K562 (cell line): Measurements from ENCODE around the gene CSNK2A1. TPM values are rescaled to one million over a fixed set of nuclear protein-coding genes. Genes with fewer than 3 reads are reported as not detected.

Source experiments
- ATAC-seq: fragments of 200-7000 bp; cut with Tn5 transposase; 3 replicates; pipeline ENCODE4 v1.9.1; 2020; ENCODE audit warnings: moderate library complexity
- BruUV-seq: library from RNA; stranded (reverse); fragments of 400-500 nt; replicated peaks from 2 replicates; lab custom pipeline; 2021; lab: Mats Ljungman, UMichigan
- CTCF ChIA-PET: fragments of 300-600 bp; formaldehyde crosslinking; extraction: SDS; loops from one replicate; lab custom pipeline; 2021; ENCODE audit warnings: low intra/inter-chr PET ratio; lab: Yijun Ruan, JAX
- POLR2A ChIA-PET: fragments of 300-600, 350-650 bp; sonication (Branson Sonifier 250); formaldehyde crosslinking; extraction: SDS; loops from one replicate; lab custom pipeline; 2021; ENCODE audit warnings: antibody characterized with exemption, inconsistent platforms; lab: Yijun Ruan, JAX
- DNase-seq, 4 experiments: peaks; one replicate each; pipeline versions ENCODE4 v3.0.0 to v3.0.0-alpha.2; 2011 to 2018; ENCODE audit warnings: low spot score in 3 of 4, mixed read lengths in 3 of 4; ENCODE audit errors: extremely low read depth in 1 of 4
- FAIRE-seq: peaks from 2 replicates; lab custom pipeline; 2011; peaks lifted over from hg19 to GRCh38; lab: Jason Lieb, UNC
- H2AFZ ChIP-seq: 2 replicates; pipeline ENCODE4 v1.6.0; 2011; ENCODE audit warnings: low read depth, low read length, control low read depth, inconsistent platforms
- H3K27ac ChIP-seq: fragments of 200-600 bp; 3 replicates; pipeline ENCODE4 v1.8.0; 2011; ENCODE audit warnings: low read depth, mild to moderate bottlenecking, control low read depth, inconsistent platforms, low read length, moderate library complexity, mixed read lengths; ENCODE audit errors: extremely low read depth
- H3K27me3 ChIP-seq, 2 experiments: fragments of 300-600 bp in 1 of 2; 2 replicates in 1 of 2; 3 replicates in 1 of 2; pipeline versions ENCODE4 v1.6.0 to v1.8.0; 2011; ENCODE audit warnings: inconsistent platforms in 2 of 2, low read length in 2 of 2, mild to moderate bottlenecking in 1 of 2, mixed read lengths in 1 of 2, moderate library complexity in 1 of 2; ENCODE audit not compliant: control insufficient read depth in 2 of 2, insufficient read depth in 2 of 2
- H3K36me3 ChIP-seq: fragments of 300-600 bp; 3 replicates; pipeline ENCODE4 v1.8.0; 2011; ENCODE audit warnings: mild to moderate bottlenecking, low read length, inconsistent platforms; ENCODE audit not compliant: control insufficient read depth, insufficient read depth
- H3K4me1 ChIP-seq, 2 experiments: fragments of 200-600 bp in 1 of 2; replicated peaks in 1 of 2; 2 replicates in 1 of 2; 3 replicates in 1 of 2; pipeline versions ENCODE4 v1.5.1 to v1.8.0; 2011; ENCODE audit warnings: inconsistent platforms in 2 of 2, low read length in 2 of 2, mild to moderate bottlenecking in 1 of 2, mixed read lengths in 1 of 2, moderate library complexity in 1 of 2; ENCODE audit not compliant: control insufficient read depth in 2 of 2, insufficient read depth in 2 of 2
- H3K4me2 ChIP-seq: 2 replicates; pipeline ENCODE4 v1.6.1; 2011; ENCODE audit warnings: low read length, control low read depth, inconsistent platforms, mixed read lengths; ENCODE audit not compliant: insufficient read depth
- H3K4me3 ChIP-seq: fragments of 200-600 bp; sonication (generic), shearing (Covaris generic); 2 replicates; pipeline ENCODE4 v1.5.1; 2016; ENCODE audit warnings: control low read depth, inconsistent platforms
- H3K79me2 ChIP-seq: fragments of 200-600 bp; 3 replicates; pipeline ENCODE4 v1.8.0; 2011; ENCODE audit warnings: low read length, inconsistent platforms; ENCODE audit not compliant: control insufficient read depth, insufficient read depth
- H3K9ac ChIP-seq, 2 experiments: 2 replicates each; pipeline versions ENCODE4 v1.6.0 to v1.6.1; 2011; ENCODE audit warnings: low read depth in 2 of 2, low read length in 2 of 2, control low read depth in 1 of 2, inconsistent platforms in 1 of 2, mild to moderate bottlenecking in 1 of 2, mixed read lengths in 1 of 2; ENCODE audit not compliant: insufficient read depth in 1 of 2
- H3K9me1 ChIP-seq: one replicate; pipeline ENCODE4 v1.6.0; 2011; ENCODE audit warnings: inconsistent platforms, mild to moderate bottlenecking, low read length, moderate library complexity; ENCODE audit not compliant: control insufficient read depth, insufficient read depth
- H3K9me3 ChIP-seq: replicated peaks from 2 replicates; pipeline ENCODE4 v1.5.1; 2011; ENCODE audit warnings: low read depth, low read length, inconsistent platforms; ENCODE audit not compliant: control insufficient read depth, insufficient read depth
- H4K20me1 ChIP-seq: replicated peaks from 2 replicates; pipeline ENCODE4 v1.6.1; 2011; ENCODE audit warnings: low read length, inconsistent platforms, mixed read lengths; ENCODE audit not compliant: control insufficient read depth, insufficient read depth
- ARNT ChIP-seq, 2 experiments: fragments of 450-650 bp; IDR thresholded peaks; 2 replicates each; pipeline ENCODE4 v1.6.1; 2016; ENCODE audit warnings: mild to moderate bottlenecking in 1 of 2
- ATF6 ChIP-seq: sonication (generic); formaldehyde crosslinking; IDR thresholded peaks from 2 replicates; pipeline ENCODE4 v1.4.0; 2020; ENCODE audit warnings: mild to moderate bottlenecking, missing genetic modification reagents
- CEBPG ChIP-seq, 3 experiments: fragments of 200-800 bp in 1 of 3; sonication (Bioruptor generic) in 1 of 3; sonication (generic) in 1 of 3; formaldehyde crosslinking in 1 of 3; IDR thresholded peaks in 2 of 3; conservative IDR thresholded peaks in 1 of 3; 2 replicates each; pipeline versions ENCODE4 v1.6.1 to v1.8.0; 2016 to 2022; ENCODE audit warnings: missing compliant biosample characterization in 2 of 3, missing genetic modification characterization in 2 of 3, mild to moderate bottlenecking in 1 of 3, missing genetic modification reagents in 1 of 3
- E2F1 ChIP-seq: sonication (generic); formaldehyde crosslinking; IDR thresholded peaks from 2 replicates; pipeline ENCODE4 v1.8.1; 2023; ENCODE audit warnings: mild to moderate bottlenecking, missing genetic modification reagents, moderate library complexity
- ELF2 ChIP-seq: fragments of 250-450 bp; sonication (Bioruptor Pico); IDR thresholded peaks from 2 replicates; pipeline ENCODE4 v1.5.0; 2021; ENCODE audit warnings: mild to moderate bottlenecking
- FOS ChIP-seq: IDR thresholded peaks from 3 replicates; pipeline ENCODE4 v1.6.1; 2011; ENCODE audit not compliant: insufficient read length; ENCODE audit errors: extremely low read depth
- HSF4 ChIP-seq: fragments of 250-450 bp; sonication (Bioruptor Pico); IDR thresholded peaks from 2 replicates; pipeline ENCODE4 v2.1.2; 2022; ENCODE audit warnings: mild to moderate bottlenecking, moderate library complexity, borderline replicate concordance
- NFYB ChIP-seq: IDR thresholded peaks from 2 replicates; pipeline ENCODE4 v1.6.1; 2011; ENCODE audit warnings: mild to moderate bottlenecking, moderate library complexity; ENCODE audit not compliant: insufficient read length; ENCODE audit errors: extremely low read depth
- NR2C2 ChIP-seq, 2 experiments: fragments of 200-800 bp in 1 of 2; sonication (Bioruptor generic) in 1 of 2; sonication (generic) in 1 of 2; formaldehyde crosslinking in 1 of 2; IDR thresholded peaks; 2 replicates each; pipeline versions ENCODE4 v1.6.1 to v1.8.0; 2016 to 2022; ENCODE audit warnings: mild to moderate bottlenecking in 1 of 2, missing compliant biosample characterization in 1 of 2, missing genetic modification characterization in 1 of 2, missing genetic modification reagents in 1 of 2
- PURB ChIP-seq: sonication (generic); formaldehyde crosslinking; IDR thresholded peaks from 2 replicates; pipeline ENCODE4 v1.9.0; 2021; ENCODE audit warnings: low read depth, mild to moderate bottlenecking, missing genetic modification reagents
- SMAD4 ChIP-seq: fragments of 250-450 bp; sonication (Bioruptor Pico); conservative IDR thresholded peaks from 2 replicates; pipeline ENCODE4 v1.8.0; 2021; ENCODE audit warnings: inconsistent platforms, mild to moderate bottlenecking, moderate library complexity
- TAL1 ChIP-seq: fragments of 450-650 bp; IDR thresholded peaks from 2 replicates; pipeline ENCODE4 v1.6.1; 2016; ENCODE audit warnings: mild to moderate bottlenecking
- WHSC1 ChIP-seq: IDR thresholded peaks from one replicate; pipeline ENCODE4 v1.6.1; 2012; ENCODE audit warnings: low read length, control low read depth, inconsistent platforms
- ZNF398 ChIP-seq: fragments of 250-450 bp; sonication (Bioruptor Pico); IDR thresholded peaks from 2 replicates; pipeline ENCODE4 v1.8.0; 2021; ENCODE audit warnings: moderate library complexity, mild to moderate bottlenecking, inconsistent platforms
- ZNF511 ChIP-seq: sonication (generic); formaldehyde crosslinking; IDR thresholded peaks from 2 replicates; pipeline ENCODE4 v1.8.0; 2022; ENCODE audit warnings: mild to moderate bottlenecking, missing genetic modification reagents
- WGBS: fragments of 100-300 bp; shearing (Covaris generic); methylation state at CpG from one replicate; pipeline ENCODE4 v1.1.6; 2016; ENCODE audit warnings: low coverage, mixed read lengths; ENCODE audit not compliant: insufficient coverage; ENCODE audit errors: missing lambda C conversion rate; 5-methylcytosine and 5-hydroxymethylcytosine counted together
- in situ Hi-C: fragments of 300-500 bp; cut with MboI; formaldehyde crosslinking; loops from 4 replicates; pipeline ENCODE4 v1.15.0; 2018; ENCODE audit warnings: inconsistent platforms, mixed read lengths
- intact Hi-C: fragments of 100-400 bp; cut with micrococcal nuclease; formaldehyde crosslinking; loops from 2 replicates; pipeline ENCODE4 v1.14.2; 2022
- polyA plus RNA-seq, 8 experiments: library from polyadenylated mRNA; depleted of rRNA in 4 of 8; stranded (reverse) in 5 of 8; unstranded in 3 of 8; fragments of >200 nt; fragmentation: Nextera tagmentation in 2 of 8; fragmentation: Illumina TruSeq in 1 of 8; extraction: Ambion mirVana in 2 of 8; extraction: Trizol in 1 of 8; gene quantifications; 2 replicates each; pipeline versions ENCODE4 v1.2.1 to v1.2.3, GENCODE V29; 2011 to 2014; ENCODE audit warnings: inconsistent platforms in 1 of 8, missing spikeins in 1 of 8
- total RNA-seq, 7 experiments: library from RNA; depleted of rRNA in 6 of 7; stranded (reverse); fragments of >200 nt in 6 of 7; fragmentation: Illumina TruSeq in 2 of 7; extraction: Trizol in 2 of 7; gene quantifications; 2 replicates each; pipeline versions ENCODE4 v1.2.1 to v1.2.3, GENCODE V29; 2011 to 2021; ENCODE audit warnings: low replicate concordance in 1 of 7

The CSNK2A1 gene
- total and polyA plus RNA-seq, 9 of the 15 experiments (the other 6 are each of a cell fraction or from before 2014, with no cell fraction given), result 71.0 to 251 (median 103) TPM

GRCh38 chr20:458776-459175, 84.8 kb downstream of the CSNK2A1 start:
- FAIRE-seq (no peak), DNase-seq (no peak), ATAC-seq (no peak)
- WGBS, result 51% methylated on average over 6 of the region's 6 CpGs
- Histone ChIP-seq H3K4me1 (peaks cover 4 to 21% of the 10 kb centered on the region in 2 experiments; a peak in 4 of 5 replicates), H3K4me3 (no peak overlapping the region), H3K79me2 (peaks cover 78% of the 10 kb centered on the region), H3K27me3 (no peaks in the 10 kb centered on the region), H3K9me1 (no peaks in the 10 kb centered on the region), H2AFZ (no peak overlapping the region), H3K9ac (no peak overlapping the region), H4K20me1 (peaks cover 16% of the 10 kb centered on the region), H3K4me2 (no peak overlapping the region), H3K27ac (no peak overlapping the region), H3K36me3 (peaks cover 20% of the 10 kb centered on the region; the same call in 2 of the 3 replicates), H3K9me3 (no peaks in the 10 kb centered on the region)
- intact Hi-C loops, result no loop called here
- ChIA-PET CTCF (no interaction called here), POLR2A (no interaction called here)
- BruUV-seq, result no TSS peak
- in situ Hi-C loops, result no loop called here
- TF ChIP-seq ARNT (IDR thresholded peaks at IDR 0.05) (no peak), PURB (CRISPR knock-in tag) (no peak), ELF2 (CRISPR knock-in tag) (no peak), TAL1 (no peak), ZNF398 (CRISPR knock-in tag) (no peak), FOS (no peak), ZNF511 (CRISPR knock-in tag) (no peak), CEBPG (CRISPR knock-in tag; IDR thresholded peaks at IDR 0.05) (no peak), CEBPG (tag; conservative IDR thresholded peaks at IDR 0.05 in 1 of 2, IDR thresholded peaks at IDR 0.05 in 1 of 2) (no peak), NFYB (no peak), E2F1 (CRISPR knock-in tag) (no peak), HSF4 (no peak), NR2C2 (CRISPR knock-in tag; IDR thresholded peaks at IDR 0.05) (no peak), NR2C2 (tag; IDR thresholded peaks at IDR 0.05) (no peak), WHSC1 (no peak), SMAD4 (CRISPR knock-in tag) (no peak), ATF6 (CRISPR knock-in tag) (no peak)
